Coronary artery (tissue), 2 donors: ENCODE results near the gene ARID5A.

Experiments used
- DNase-seq: peaks from one replicate; pipeline ENCODE4 v3.0.0-alpha.2; 2017; ENCODE audit warnings: low spot score
- H3K27ac ChIP-seq, 2 donors: fragments of 200-600 bp; sonication (generic); one replicate each; pipeline ENCODE4 v1.5.1; 2016 to 2019
- H3K4me3 ChIP-seq: fragments of 200-600 bp; sonication (generic); 2 replicates; pipeline ENCODE4 v1.5.1; 2016; ENCODE audit warnings: mild to moderate bottlenecking, moderate library complexity
- CTCF ChIP-seq: fragments of 200-600 bp; sonication (generic); IDR thresholded peaks from one replicate; pipeline ENCODE4 v1.5.1; 2019; ENCODE audit warnings: antibody characterized with exemption

ARID5A gene

GRCh38 chr2:96537066-96537733 lies 648 bp downstream of the ARID5A start:
- H3K4me3 ChIP-seq = peak overlapping the region; percentile 92
- no peak for TF ChIP-seq CTCF
- DNase-seq = no peak

GRCh38 chr2:96537734-96538486 lies 1.4 kb downstream of the ARID5A start:
- no peak for TF ChIP-seq CTCF
- peak overlapping the region; percentile 98 to 99 for H3K27ac ChIP-seq
- no peak for DNase-seq
- H3K4me3 ChIP-seq = peak overlapping the region; percentile 92

More at GRCh38 chr2:96537066-96537733, 648 bp downstream of the ARID5A start:
- H3K27ac ChIP-seq = peak overlapping the region; percentile 98 to 99

DNA sequence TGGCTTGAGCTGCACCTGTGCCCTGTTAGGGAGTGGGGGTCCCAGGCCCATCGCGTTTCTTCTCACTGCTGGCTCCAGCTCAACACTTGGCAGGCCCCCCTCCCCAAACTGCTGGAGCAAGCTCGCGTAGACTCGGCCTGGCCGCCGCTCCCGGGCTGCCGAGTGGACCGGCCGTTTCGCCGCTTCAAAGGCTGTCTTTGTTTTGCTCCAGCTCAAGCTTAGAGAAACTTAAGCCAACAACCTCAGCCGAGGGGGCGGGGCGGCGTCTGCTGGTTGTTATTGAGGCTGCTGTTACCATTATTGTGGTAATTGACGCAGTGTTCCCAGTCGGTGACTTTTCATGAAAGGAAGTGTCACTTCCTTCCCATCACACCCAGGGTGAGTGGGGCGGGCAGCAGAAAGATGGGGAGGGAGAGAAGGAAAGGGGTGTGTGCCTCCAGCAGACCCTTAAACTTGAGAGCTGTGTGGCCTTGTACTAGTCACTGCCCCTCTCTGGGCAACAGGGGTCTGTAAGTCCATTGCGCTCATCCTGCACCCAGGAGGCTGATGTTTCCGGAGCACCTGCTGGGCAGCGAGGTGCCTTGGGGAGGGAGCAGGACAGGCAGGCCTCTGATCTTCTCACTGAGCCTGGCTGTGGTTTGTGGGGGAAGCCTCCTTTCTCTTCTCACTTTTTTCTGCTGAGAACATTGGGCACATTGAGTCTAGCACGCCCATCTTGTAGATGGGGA lies 2.1 kb downstream of the ARID5A start:
- DNase-seq = no peak
- TF ChIP-seq CTCF = no peak

GRCh38 chr2:96539215-96539920 lies 2.8 kb downstream of the ARID5A start:
- no peak for TF ChIP-seq CTCF
- H3K27ac ChIP-seq = peak overlapping the region; percentile 98 to 99
- no peak for DNase-seq
- peak overlapping the region; percentile 92 for H3K4me3 ChIP-seq

More for the DNA sequence above, 2.1 kb downstream of the ARID5A start:
- Histone ChIP-seq H3K4me3 (peak overlapping the region; percentile 92), H3K27ac (peak overlapping the region; percentile 98 to 99)

DNA sequence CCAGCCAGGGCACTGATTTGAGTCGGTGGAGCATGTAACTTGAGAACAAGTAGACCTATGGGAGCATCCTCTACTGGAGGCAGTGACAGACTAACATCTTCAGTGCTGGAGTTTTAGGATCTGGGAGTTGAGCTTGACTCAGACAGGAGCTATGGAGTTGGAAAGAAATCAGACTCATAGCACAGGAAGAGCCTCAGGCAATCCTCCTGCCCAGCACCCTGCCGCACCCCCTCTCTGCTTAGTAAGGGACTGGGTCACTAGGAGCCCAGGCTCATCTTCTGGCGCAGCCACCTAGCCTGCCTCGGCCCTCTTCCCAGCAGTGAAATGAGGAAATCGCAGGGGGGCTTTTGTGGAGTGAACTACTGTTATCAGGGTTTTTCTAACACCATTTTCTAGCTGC lies 3.6 kb downstream of the ARID5A start:
- no peak for DNase-seq
- peak overlapping the region; percentile 92 for H3K4me3 ChIP-seq
- peak overlapping the region; percentile 98 to 99 for H3K27ac ChIP-seq
- no peak for TF ChIP-seq CTCF

DNA sequence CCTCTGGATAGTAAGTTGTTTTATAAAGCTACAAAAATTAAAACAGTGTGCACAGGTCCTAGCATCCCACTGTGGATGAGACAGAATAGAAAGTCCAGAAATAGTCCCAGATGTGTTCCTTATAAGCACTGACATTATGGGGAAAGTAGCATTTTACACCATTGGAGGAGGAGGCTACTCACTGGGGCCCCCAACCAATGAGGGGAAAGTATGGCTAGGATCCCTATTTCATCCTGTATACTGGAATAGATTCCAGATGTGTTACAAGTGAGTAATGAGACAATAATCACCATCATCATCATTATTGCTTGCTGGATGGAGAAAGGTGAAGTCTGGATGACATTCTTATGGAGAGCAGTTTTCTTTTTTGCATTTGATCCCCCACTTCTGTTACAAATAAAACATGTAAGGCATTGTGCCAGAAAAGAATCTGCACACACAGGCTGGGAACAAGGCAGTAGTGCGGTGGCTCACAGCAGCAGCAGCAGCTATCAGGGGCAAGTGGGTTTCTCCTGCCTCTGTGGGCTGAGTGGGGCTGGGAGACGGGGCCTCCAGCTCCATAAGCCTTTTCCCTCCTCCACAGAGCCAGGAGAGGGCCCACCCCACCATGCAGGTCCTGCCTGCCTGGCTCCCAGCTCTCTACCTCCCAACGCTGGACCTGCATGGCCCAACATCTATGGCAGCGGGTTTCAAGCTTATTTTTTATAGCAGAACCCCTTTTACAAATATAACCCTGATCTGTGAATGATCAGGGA lies 5.0 kb downstream of the ARID5A start:
- no peak for TF ChIP-seq CTCF
- peak overlapping the region in 1 of 2 donors; percentile 42 for H3K27ac ChIP-seq
- no peak overlapping the region for H3K4me3 ChIP-seq
- peak; percentile 53 for DNase-seq
